ENCODE results near the gene PCBP4. TPM values are rescaled to one million over a fixed set of nuclear protein-coding genes. Genes with fewer than 3 reads are reported as not detected.
A peak's percentile ranks its signal among the peaks of the same experiment; 100 is the strongest.

PCBP4 gene
- total RNA-seq, 1 experiment from 2014 or later = 48.8 TPM

DNA sequence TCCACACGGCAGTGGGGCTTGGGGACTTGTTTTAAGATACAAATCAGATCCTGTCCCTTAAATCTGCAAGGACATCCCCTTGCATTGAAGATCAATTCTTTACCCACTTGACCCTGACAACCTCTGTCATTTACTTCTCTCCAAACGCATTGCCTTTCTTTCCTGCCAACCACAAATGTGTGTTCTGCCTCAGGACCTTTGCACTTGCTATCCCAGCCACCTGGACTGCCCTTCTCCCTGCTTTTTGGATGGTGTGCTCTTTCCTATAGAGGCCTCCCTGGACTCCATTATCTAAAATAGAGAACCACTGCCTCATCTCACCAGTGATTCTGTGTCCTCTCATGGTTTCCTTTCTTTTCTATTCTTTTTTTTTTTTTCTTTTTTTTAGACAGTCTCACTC, 29.9 kb upstream of the PCBP4 start (continued):
- TF ChIP-seq, protein P1, sequence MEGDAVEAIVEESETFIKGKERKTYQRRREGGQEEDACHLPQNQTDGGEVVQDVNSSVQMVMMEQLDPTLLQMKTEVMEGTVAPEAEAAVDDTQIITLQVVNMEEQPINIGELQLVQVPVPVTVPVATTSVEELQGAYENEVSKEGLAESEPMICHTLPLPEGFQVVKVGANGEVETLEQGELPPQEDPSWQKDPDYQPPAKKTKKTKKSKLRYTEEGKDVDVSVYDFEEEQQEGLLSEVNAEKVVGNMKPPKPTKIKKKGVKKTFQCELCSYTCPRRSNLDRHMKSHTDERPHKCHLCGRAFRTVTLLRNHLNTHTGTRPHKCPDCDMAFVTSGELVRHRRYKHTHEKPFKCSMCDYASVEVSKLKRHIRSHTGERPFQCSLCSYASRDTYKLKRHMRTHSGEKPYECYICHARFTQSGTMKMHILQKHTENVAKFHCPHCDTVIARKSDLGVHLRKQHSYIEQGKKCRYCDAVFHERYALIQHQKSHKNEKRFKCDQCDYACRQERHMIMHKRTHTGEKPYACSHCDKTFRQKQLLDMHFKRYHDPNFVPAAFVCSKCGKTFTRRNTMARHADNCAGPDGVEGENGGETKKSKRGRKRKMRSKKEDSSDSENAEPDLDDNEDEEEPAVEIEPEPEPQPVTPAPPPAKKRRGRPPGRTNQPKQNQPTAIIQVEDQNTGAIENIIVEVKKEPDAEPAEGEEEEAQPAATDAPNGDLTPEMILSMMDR (IDR thresholded peaks at IDR 0.05 in 2 of 3, conservative IDR thresholded peaks at IDR 0.05 in 1 of 3; ENCODE audit: borderline replicate concordance in 1 of 3, insufficient read depth in 1 of 3, low read depth in 2 of 3, low read length in 2 of 3) = no peak
- no peak for TF ChIP-seq FOSL1 (IDR thresholded peaks at IDR 0.05; ENCODE audit: low read depth)
- no peak for TF ChIP-seq MAX (IDR thresholded peaks at IDR 0.05)
- TF ChIP-seq SP1 (IDR thresholded peaks at IDR 0.05; ENCODE audit: low read depth) = no peak
- TF ChIP-seq RAD21 (IDR thresholded peaks at IDR 0.05; ENCODE audit: low read depth) = no peak
- no peak for TF ChIP-seq CBX3 (IDR thresholded peaks at IDR 0.05; ENCODE audit: low read depth)
- TF ChIP-seq SIN3A (IDR thresholded peaks at IDR 0.05; ENCODE audit: low read depth) = no peak

DNA sequence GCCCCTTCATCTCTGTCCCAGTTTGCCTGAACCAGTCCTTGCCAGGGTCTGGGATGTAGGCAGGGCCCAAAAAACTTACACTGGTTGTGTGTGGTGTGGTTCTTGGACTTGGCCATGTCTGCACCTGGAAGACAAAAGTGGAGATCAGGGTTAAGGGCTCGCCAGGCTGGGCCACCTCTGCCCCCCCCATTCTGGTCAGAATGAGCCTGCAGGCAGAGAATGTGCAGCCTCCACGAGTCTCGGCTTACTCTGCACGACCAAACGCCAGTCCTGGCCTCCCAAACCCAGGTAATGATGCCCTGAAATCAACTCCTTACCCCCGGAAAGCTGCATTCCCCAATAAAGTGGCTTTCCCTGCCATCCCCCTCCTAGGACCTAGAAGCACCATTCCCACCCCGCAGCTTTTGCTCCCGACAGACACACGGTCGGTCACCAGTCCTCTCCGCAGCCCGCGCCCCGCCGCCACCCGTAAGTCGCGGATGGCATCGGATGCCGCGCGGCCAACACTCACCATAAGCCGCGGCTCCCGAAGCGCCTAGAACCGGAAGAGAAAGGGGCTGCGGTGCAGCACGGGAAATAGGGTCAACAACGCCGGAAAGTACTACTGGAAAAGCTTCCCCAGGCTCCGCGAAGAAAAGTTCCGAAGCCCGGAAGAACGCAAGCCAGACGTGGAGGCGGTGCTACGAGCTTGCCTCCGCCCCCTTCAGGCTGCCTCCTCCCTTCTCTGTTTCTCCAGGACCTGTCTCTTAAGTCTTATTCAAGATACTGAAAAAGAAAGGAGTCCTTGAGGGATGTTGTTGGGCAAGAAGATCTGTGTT, 28.3 kb upstream of the PCBP4 start, which contains the start of gene RPL29:
TSS of gene RPL29 (minus strand) at position 550 of the 818 bp plus-strand sequence. CDS start at position 116, 434 bp downstream.
- ChIA-PET CTCF (interaction anchor here (1.0 to 1.2 kb wide), 2 partner anchors 12 to 52 kb away, joined by 4 to 7 read pairs; partner anchors contain the start of gene ACY1), RAD21 (ENCODE audit: low non-redundant PET in 1 of 2, low total read pairs in 2 of 2, uncharacterized antibody in 2 of 2, unreplicated experiment in 2 of 2) (interaction anchor here in 1 of 2 experiments (0.6 to 1.3 kb wide), 3 partner anchors 54 to 281 kb away, joined by 3 to 4 read pairs (median 3); partner anchors contain the start of genes PARP3 and RRP9), POLR2A (interaction anchor here (0.5 to 5.1 kb wide), 20 partner anchors 9 to 389 kb away, joined by 3 to 31 read pairs (median 4); partner anchors contain the start of genes ABHD14B, ACY1, DUSP7 and PARP3)
- no peaks in the 10 kb centered on the region for H3K9me2 ChIP-seq (ENCODE audit: insufficient read depth)
- H3K27me3 ChIP-seq (ENCODE audit: insufficient read depth, low read length) = no peaks in the 10 kb centered on the region
- no peaks in the 10 kb centered on the region; the same call in 1 of the 2 replicates for H4K20me1 ChIP-seq (ENCODE audit: insufficient read depth)
- H3K9me3 ChIP-seq (ENCODE audit: control insufficient read depth in 1 of 2, insufficient read depth in 1 of 2, low read depth in 1 of 2, low read length in 2 of 2) = no peaks in the 10 kb centered on the region
- H2AFZ ChIP-seq (ENCODE audit: low read depth, low read length, poor library complexity, severe bottlenecking) = no peak within 1 kb of the TSS
- peak; percentile 72 for ATAC-seq
- DNase-seq (ENCODE audit: low read depth, low spot score) = peak; percentile 90
- H3K79me2 ChIP-seq (ENCODE audit: insufficient read depth, low read length) = peaks cover 30% of the 10 kb centered on the region
- H3K9ac ChIP-seq (ENCODE audit: low read length) = peak within 1 kb of the TSS; percentile 91
- H3K27ac ChIP-seq (ENCODE audit: low read depth, low read length) = peak within 1 kb of the TSS; percentile 88
- H3K36me3 ChIP-seq (ENCODE audit: control insufficient read depth in 1 of 2, insufficient read depth in 2 of 2, low read length in 2 of 2) = peaks cover 15 to 29% of the 10 kb centered on the region in 2 experiments
- intact Hi-C loops (cut with micrococcal nuclease) = no loop called here
- peaks cover 13 to 46% of the 10 kb centered on the region in 2 experiments for H3K4me1 ChIP-seq (ENCODE audit: control insufficient read depth in 1 of 2, insufficient read depth in 2 of 2, low read length in 2 of 2)
- peak within 1 kb of the TSS; percentile 82 to 100 for H3K4me3 ChIP-seq (replicated peaks in 1 of 2; ENCODE audit: low read depth in 1 of 2, low read length in 2 of 2)
- H3K4me2 ChIP-seq (ENCODE audit: low read length) = peak within 1 kb of the TSS; percentile 95
- BruUV-seq (replicated peaks) = no TSS peak
- no peak for TF ChIP-seq JUND (IDR thresholded peaks at IDR 0.05)
- TF ChIP-seq YY1 (IDR thresholded peaks at IDR 0.05; ENCODE audit: extremely low read depth, insufficient replicate concordance, low read depth, low read length) = peak; percentile 86
- no peak for TF ChIP-seq FOSL1 (IDR thresholded peaks at IDR 0.05; ENCODE audit: low read depth)
- TF ChIP-seq ZNF274 (IDR thresholded peaks at IDR 0.05; ENCODE audit: low read depth, low read length) = no peak
- TF ChIP-seq REST (IDR thresholded peaks at IDR 0.05; ENCODE audit: low read depth) = no peak
- no peak for TF ChIP-seq MAX (IDR thresholded peaks at IDR 0.05)
- TF ChIP-seq, protein P1 (IDR thresholded peaks at IDR 0.05 in 2 of 3, conservative IDR thresholded peaks at IDR 0.05 in 1 of 3; ENCODE audit: borderline replicate concordance in 1 of 3, insufficient read depth in 1 of 3, low read depth in 2 of 3, low read length in 2 of 3) = no peak
